ENCODE measurements around the gene RTN4IP1.

- TF ChIP-seq, protein P1, sequence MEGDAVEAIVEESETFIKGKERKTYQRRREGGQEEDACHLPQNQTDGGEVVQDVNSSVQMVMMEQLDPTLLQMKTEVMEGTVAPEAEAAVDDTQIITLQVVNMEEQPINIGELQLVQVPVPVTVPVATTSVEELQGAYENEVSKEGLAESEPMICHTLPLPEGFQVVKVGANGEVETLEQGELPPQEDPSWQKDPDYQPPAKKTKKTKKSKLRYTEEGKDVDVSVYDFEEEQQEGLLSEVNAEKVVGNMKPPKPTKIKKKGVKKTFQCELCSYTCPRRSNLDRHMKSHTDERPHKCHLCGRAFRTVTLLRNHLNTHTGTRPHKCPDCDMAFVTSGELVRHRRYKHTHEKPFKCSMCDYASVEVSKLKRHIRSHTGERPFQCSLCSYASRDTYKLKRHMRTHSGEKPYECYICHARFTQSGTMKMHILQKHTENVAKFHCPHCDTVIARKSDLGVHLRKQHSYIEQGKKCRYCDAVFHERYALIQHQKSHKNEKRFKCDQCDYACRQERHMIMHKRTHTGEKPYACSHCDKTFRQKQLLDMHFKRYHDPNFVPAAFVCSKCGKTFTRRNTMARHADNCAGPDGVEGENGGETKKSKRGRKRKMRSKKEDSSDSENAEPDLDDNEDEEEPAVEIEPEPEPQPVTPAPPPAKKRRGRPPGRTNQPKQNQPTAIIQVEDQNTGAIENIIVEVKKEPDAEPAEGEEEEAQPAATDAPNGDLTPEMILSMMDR (IDR thresholded peaks at IDR 0.05): no peak
- TF ChIP-seq, protein P2, sequence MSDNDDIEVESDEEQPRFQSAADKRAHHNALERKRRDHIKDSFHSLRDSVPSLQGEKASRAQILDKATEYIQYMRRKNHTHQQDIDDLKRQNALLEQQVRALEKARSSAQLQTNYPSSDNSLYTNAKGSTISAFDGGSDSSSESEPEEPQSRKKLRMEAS (CRISPR knock-in tag; IDR thresholded peaks at IDR 0.05): no peak
- TF ChIP-seq, protein P3, sequence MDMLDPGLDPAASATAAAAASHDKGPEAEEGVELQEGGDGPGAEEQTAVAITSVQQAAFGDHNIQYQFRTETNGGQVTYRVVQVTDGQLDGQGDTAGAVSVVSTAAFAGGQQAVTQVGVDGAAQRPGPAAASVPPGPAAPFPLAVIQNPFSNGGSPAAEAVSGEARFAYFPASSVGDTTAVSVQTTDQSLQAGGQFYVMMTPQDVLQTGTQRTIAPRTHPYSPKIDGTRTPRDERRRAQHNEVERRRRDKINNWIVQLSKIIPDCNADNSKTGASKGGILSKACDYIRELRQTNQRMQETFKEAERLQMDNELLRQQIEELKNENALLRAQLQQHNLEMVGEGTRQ (CRISPR knock-in tag; IDR thresholded peaks at IDR 0.05): no peak
- no peak for TF ChIP-seq NFYB (CRISPR knock-in tag; conservative IDR thresholded peaks at IDR 0.05; ENCODE audit: low read depth)
- no peak for TF ChIP-seq GABPB1 (CRISPR knock-in tag; IDR thresholded peaks at IDR 0.05)
- TF ChIP-seq, protein P4, sequence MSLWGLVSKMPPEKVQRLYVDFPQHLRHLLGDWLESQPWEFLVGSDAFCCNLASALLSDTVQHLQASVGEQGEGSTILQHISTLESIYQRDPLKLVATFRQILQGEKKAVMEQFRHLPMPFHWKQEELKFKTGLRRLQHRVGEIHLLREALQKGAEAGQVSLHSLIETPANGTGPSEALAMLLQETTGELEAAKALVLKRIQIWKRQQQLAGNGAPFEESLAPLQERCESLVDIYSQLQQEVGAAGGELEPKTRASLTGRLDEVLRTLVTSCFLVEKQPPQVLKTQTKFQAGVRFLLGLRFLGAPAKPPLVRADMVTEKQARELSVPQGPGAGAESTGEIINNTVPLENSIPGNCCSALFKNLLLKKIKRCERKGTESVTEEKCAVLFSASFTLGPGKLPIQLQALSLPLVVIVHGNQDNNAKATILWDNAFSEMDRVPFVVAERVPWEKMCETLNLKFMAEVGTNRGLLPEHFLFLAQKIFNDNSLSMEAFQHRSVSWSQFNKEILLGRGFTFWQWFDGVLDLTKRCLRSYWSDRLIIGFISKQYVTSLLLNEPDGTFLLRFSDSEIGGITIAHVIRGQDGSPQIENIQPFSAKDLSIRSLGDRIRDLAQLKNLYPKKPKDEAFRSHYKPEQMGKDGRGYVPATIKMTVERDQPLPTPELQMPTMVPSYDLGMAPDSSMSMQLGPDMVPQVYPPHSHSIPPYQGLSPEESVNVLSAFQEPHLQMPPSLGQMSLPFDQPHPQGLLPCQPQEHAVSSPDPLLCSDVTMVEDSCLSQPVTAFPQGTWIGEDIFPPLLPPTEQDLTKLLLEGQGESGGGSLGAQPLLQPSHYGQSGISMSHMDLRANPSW (CRISPR knock-in tag; conservative IDR thresholded peaks at IDR 0.05; ENCODE audit: low read depth): no peak
- no peak for TF ChIP-seq HMGXB4 (CRISPR knock-in tag; IDR thresholded peaks at IDR 0.05)
- TF ChIP-seq TP53 (CRISPR knock-in tag; IDR thresholded peaks at IDR 0.05): no peak
Measured at GRCh38 chr6:106561686-106562405, 67.5 kb downstream of the RTN4IP1 start.

All from WTC11 (cell line).